DMS 273 treated with DMSO at 0.1 percent for 48 hours (cell line): ENCODE data around the gene KIF26A.
"Not testable (repeated sequence)": the region's sequence is repeated elsewhere in the genome, so short reads cannot be mapped to it uniquely, and the experiment has no call there.

Source experiments
- DNase-seq: peaks from one replicate; lab custom pipeline; 2025; lab: John Stamatoyannopoulos, UW

The KIF26A gene

DNA sequence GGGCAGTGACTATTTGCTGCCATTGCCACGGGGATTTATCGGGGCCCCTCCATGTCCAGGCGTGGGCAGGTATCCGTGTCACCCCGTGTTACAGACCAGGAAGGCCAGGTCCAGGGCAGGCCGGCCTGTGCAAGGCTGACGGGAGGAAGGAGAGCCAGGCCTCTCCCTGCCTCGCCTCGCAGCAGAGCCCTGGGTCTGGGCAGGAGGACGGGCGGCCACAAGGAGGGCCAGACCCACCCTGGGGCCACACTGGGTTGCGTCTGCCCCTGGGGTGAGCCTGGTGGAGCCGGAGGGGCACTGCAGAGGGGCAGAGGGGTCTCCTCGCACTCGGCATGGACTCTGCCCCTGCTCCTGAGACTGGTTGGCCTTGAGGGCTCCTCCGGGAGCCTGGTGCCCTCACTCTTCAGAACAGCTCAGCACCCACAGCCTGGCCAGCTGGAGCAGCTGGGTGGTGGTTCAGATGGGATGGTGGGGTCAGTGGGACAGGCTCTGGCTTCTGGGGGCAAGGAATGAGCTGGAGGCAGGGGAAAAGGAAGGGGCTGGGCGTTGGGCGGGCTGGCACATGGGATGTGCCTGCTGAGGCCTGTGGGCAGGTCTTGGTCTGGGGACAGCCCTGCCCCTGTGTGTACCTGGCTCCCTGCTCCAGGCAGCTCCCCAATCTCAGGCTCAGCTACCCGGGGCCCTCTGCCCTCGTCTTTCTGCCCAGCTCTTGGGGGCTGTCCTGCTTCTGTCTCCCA lies 53.9 kb downstream of the KIF26A start:
- DNase-seq: no peak

DNA sequence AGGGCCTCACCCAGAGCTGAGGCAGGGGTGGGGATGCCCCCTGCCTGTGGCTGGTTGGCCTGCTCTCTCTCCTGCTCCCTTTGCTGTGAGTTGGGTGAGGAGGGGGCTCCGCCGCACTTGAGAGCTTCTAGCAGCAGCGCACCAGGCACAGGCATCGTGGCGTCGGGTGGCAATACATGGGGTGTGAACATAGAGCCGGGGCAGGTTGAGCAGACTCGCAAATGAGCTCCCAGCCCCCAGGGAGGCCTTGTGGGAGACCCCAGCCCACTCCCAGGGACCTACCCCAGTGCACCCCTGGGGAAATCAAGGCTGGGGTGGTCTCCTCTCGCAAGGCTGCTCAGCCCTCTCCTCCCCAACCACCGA lies 54.5 kb downstream of the KIF26A start:
- no peak for DNase-seq

DNA sequence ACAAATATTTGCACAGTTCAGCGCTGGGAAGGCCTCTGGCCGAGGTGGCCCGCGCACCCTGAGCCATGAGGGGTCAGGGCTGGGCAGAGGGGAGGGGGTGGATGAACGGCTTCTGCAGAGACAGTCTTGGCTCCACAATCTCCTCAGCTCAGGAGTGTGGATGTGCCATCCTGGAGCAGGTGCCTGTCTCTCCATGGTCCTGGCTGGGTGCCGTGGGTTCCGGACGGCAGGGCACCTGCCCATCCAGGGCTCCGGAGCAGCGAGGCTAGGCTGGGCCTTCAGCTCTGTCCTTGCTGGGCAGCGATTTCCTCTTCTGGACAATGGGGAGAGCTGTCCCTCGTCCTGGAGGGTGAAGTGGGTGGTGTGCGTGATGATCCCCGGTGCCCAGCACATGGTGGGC lies 55.6 kb downstream of the KIF26A start:
- DNase-seq: no peak

- DNase-seq: no peak
Observed at GRCh38 chr14:104194716-104195115, 56.3 kb downstream of the KIF26A start.

- no peak for DNase-seq
Observed at GRCh38 chr14:104195361-104195760, 57.0 kb downstream of the KIF26A start.

DNA sequence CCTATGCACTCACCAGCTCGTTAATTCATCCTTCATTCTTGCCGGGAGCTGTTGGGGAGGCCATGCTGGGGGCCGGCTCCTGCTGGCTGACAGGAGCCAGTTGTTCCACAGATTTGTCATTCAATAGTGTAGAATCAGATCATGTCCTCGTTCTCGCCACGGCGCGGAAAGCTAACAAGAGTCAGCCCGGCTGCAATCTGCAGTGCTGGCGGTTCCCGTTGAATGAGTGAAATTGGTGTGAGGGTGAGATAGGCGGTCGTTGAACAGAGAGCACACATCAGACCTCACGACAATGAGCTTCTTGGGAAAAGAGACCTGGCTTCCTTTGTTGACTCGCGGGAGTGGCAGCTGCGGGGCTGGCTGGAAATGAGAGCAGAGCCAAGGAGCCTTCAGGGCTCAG lies 57.5 kb downstream of the KIF26A start:
- no peak for DNase-seq

- no peak for DNase-seq
Observed at GRCh38 chr14:104196461-104197140, 58.2 kb downstream of the KIF26A start.

GRCh38 chr14:104197449-104198247 lies 59.3 kb downstream of the KIF26A start:
- no peak for DNase-seq

DNA sequence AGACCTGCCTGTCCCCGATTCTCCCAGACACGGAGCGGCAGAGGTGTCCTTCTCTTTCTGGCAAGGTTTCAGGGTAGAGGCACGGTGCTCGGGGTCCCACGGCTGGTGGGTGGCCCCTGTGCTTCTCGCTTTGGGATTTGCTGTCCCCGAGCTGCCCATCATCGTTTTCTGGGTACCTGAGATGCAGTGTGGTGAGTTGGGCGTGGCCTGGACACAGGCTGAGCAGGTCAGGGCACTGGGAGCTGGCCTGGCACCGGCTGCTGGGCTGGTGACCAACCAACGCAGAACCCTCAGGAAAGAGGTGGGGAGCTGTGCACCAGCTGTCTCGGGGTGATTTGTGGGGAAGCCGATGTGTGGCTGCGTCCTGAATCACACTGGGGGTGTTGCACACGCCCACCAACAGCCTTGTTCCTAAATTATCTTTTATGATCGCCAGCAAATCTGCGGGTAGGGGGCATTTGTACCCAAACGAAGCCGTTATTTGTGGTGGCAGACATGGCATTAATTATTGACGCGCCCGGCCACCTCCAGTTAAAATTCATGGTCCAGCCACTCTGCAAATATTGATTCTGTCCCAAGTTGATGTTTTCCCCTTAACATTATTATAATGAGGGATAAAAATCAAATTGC lies 61.0 kb downstream of the KIF26A start:
- DNase-seq: no peak

- DNase-seq: no peak
Observed at GRCh38 chr14:104200106-104200505, 61.7 kb downstream of the KIF26A start.

DNA sequence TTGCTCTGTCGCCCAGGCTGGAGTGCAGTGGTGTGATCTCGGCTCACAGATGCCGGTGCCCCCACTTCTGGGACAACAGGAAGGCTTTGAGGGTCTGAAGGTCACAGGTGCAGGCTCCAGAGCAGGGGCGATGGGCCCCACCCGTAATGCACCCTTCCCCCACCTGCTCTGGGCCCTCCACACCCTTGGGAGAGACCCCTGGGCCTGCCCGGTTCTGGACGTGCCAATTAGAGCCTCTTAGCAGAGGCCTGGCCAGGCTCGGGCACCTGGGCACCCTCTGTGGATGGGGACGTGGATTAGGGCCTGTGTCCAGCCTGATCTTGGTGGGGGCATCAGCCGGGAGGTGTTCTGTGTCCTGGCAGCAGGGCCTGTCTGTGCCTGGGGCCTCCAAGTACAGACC lies 62.2 kb downstream of the KIF26A start:
- no peak for DNase-seq

- DNase-seq: no peak
Observed at GRCh38 chr14:104201063-104201462, 62.7 kb downstream of the KIF26A start.

GRCh38 chr14:104201496-104201895 lies 63.1 kb downstream of the KIF26A start:
- no peak for DNase-seq

DNA sequence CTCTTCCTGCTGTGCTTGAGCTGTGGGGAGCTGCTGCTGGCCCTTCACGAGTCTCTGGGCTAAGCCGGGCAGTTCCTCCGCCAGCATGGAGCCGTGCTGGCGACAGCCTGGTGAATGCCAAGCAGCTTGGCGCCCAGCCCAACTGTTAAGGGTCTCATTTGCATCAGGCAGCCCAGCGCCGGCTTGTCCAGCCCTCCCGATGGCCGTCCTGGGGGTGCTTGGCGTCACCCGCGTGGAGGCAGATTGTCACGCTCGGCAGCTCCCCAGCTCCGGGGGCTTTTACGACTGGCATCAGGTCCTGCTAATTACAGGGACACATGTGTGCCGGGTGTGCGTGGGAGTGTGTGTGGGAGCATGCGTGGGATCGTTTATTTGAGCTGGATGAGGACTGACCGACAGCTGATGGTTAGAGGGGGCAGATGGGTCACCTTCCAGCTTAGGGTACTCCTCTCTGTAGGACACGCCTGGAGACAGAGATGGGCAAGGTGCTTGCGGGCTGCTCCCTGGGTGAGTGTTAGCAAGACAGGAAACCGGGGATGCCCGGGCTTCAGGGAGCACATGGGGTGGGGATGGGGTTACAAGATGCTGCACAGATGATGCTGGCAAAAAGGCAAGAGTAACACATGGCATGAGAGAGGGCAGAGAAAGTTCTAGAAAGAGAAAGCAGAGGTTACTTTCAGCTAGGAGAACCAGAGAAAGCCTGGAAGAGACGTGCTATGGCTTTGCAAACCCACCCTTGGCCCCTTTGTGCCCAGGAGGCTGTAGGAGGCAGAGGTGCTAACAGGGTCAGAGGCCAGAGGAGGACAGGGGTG lies 64.1 kb downstream of the KIF26A start:
- peak; percentile 83 for DNase-seq

- DNase-seq: no peak
Observed at GRCh38 chr14:104203071-104203425, 64.7 kb downstream of the KIF26A start.

GRCh38 chr14:104204660-104205149 lies 66.3 kb downstream of the KIF26A start:
- DNase-seq: no peak

GRCh38 chr14:104205781-104206180 lies 67.4 kb downstream of the KIF26A start:
- DNase-seq: no peak

DNA sequence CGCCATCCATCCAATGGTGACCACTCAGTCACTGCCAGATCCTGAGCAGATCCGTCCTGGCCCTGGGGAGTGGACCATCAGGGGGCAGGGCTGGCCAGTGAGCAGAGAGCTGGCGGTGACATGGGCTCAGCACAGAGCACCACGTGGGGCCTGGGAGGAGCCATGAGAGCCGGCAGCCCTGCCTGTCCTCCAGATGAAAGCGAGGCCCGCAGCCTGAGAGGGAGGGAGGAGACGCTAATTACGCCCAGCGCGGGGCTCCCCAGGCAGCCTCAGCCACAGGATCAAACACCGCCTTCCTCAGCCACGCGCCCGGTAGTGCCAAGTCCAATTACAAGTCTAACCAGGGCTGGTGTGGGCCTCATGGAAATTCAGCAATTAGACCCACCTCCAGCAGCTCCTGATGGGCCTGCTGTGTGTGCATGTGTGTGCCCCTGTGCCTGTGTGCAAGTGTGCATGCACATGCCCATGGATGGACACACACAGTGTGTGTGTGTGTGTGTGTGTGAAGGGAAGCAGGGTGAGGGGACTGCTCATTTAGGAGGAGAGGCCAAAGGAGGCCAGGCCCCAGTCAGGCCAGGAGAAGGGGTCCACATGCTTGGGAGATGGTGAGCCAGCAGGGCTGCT lies 68.0 kb downstream of the KIF26A start:
- no peak for DNase-seq

GRCh38 chr14:104207142-104208014 lies 69.0 kb downstream of the KIF26A start:
- DNase-seq: no peak

DNA sequence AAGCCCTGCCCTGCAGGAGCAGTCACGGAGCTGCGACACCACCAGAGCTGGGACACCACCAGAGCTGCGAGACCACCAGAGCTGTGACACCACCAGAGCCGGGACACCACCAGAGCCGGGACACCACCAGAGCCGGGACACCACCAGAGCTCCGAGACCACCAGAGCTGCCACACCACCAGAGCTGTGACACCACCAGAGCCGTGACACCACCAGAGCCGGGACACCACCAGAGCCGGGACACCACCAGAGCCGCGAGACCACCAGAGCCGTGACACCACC lies 69.6 kb downstream of the KIF26A start:
- DNase-seq: not testable (repeated sequence)
